ENCODE data around the gene DCP1A. TPM values are rescaled to one million over a fixed set of nuclear protein-coding genes. Genes with fewer than 3 reads are reported as not detected.

Gene DCP1A
- total RNA-seq, 1 donor from 2014 or later, result 25.0 TPM

DNA sequence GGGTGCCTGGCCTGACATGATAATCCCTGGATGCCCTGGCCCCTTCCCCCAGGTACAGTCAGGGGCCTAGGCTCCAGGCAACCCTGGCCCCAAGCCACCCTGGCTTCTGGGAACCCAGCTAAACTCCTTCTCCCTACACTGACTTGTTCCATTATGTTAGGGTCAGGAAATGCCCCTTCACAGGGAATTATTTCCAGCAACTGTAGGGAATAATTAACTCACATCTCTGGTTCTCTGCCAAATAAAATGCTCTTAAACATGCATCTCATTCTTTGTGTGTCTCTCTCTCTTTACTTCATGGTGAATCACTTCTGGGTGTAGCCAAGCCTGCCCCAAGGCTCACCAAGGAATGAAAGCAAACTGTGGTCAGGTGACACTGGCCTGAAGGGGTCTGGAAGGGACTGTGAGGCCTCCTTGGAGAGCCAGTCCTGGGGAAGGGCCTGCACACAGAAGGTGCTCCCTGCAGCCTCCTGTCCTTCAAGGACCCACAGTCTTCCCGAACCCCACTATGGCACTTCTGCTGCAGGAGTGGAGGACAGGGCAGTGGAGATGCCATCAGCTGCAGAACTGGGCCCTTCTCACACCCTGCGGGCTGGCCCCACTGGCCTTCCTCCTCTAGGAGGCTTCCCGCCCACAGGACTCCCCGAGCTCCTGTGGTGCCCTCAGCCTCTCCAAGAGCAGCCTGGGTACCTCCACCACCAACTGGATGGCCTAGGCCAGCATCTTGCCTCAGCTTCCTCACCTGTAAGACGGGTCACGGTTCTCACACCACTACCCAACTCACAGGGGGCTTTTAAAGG is 109.1 kb downstream of the DCP1A start:
- H3K27ac ChIP-seq (ENCODE audit: low read depth, low read length), result peak overlapping the region; percentile 93
- peaks cover 28% of the 10 kb centered on the region for H3K36me3 ChIP-seq (ENCODE audit: insufficient read depth, low read length)
- FAIRE-seq (peak; percentile 100), DNase-seq (ENCODE audit: low read depth) (peak; percentile 98)
- no peak overlapping the region for H2AFZ ChIP-seq (ENCODE audit: low read depth, low read length)
- H3K79me2 ChIP-seq (ENCODE audit: insufficient read depth, low read length), result peaks cover 79% of the 10 kb centered on the region
- H4K20me1 ChIP-seq (ENCODE audit: insufficient read depth, low read length), result peaks cover 42% of the 10 kb centered on the region
- peaks cover 40% of the 10 kb centered on the region for H3K4me1 Mint-ChIP-seq (ENCODE audit: low read depth, unreplicated experiment)
- peaks cover 49% of the 10 kb centered on the region for H3K4me1 ChIP-seq (ENCODE audit: insufficient read depth, low read length)
- H3K4me3 ChIP-seq (ENCODE audit: insufficient read depth, low read depth, low read length), result no peak overlapping the region
- H3K4me3 Mint-ChIP-seq (ENCODE audit: unreplicated experiment), result no peak overlapping the region
- H3K27me3 Mint-ChIP-seq (ENCODE audit: low read depth, unreplicated experiment), result no peaks in the 10 kb centered on the region
- H3K9me3 ChIP-seq (ENCODE audit: insufficient read depth, low read depth, low read length), result no peaks in the 10 kb centered on the region
- H3K9ac ChIP-seq (ENCODE audit: low read length), result peak overlapping the region; percentile 64
- peak overlapping the region; percentile 66 for H3K4me2 ChIP-seq (ENCODE audit: low read length)
- H3K27ac Mint-ChIP-seq (ENCODE audit: unreplicated experiment), result no peak overlapping the region
- no peak for TF ChIP-seq EZH2 (IDR thresholded peaks at IDR 0.05; ENCODE audit: insufficient read depth, low read length)
- TF ChIP-seq, protein P1, sequence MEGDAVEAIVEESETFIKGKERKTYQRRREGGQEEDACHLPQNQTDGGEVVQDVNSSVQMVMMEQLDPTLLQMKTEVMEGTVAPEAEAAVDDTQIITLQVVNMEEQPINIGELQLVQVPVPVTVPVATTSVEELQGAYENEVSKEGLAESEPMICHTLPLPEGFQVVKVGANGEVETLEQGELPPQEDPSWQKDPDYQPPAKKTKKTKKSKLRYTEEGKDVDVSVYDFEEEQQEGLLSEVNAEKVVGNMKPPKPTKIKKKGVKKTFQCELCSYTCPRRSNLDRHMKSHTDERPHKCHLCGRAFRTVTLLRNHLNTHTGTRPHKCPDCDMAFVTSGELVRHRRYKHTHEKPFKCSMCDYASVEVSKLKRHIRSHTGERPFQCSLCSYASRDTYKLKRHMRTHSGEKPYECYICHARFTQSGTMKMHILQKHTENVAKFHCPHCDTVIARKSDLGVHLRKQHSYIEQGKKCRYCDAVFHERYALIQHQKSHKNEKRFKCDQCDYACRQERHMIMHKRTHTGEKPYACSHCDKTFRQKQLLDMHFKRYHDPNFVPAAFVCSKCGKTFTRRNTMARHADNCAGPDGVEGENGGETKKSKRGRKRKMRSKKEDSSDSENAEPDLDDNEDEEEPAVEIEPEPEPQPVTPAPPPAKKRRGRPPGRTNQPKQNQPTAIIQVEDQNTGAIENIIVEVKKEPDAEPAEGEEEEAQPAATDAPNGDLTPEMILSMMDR (IDR thresholded peaks at IDR 0.05; ENCODE audit: insufficient read depth, low read depth, low read length), result no peak
- no peaks in the 10 kb centered on the region for H3K27me3 ChIP-seq (ENCODE audit: insufficient read depth, low read length)
- H3K9me3 Mint-ChIP-seq (ENCODE audit: unreplicated experiment), result no peaks in the 10 kb centered on the region
- H3K36me3 Mint-ChIP-seq (ENCODE audit: low read depth, unreplicated experiment), result peaks cover 16% of the 10 kb centered on the region

DNA sequence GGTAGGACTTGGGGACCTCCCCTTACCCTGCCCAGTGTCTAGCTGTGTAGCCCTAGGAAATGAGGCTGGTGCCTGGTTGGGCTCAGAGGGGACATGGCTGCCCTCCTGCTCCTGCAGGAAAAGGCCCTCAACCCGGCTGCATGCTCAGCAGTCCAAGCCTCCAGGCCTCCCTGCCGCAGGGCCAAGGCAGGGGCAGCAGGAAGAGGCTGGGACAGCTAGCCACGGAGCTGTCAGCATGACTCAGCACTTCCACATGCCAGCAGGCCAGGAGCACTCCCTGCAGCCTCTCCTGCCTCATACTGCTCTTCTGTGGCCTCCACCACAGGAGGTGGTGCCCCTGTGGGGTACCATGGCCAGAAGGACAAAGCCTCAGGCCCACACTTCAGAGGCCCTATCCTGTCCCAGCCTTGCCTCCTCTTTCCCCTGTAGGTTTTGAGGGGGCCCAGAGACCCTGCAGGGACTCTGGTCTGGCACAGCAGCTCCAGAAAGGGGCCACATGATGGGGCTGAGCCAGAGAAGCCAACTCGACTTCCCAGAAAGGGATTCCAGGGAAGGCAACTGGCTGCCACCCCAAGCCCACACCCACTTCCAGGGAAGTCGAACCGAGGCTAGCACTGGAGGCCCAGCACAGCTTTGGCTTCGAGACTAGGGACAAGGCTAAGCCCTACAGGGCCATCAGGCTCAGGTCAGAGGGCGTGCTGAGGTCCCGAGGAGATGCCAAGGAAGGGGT is 111.1 kb downstream of the DCP1A start:
- FAIRE-seq (peak; percentile 84), DNase-seq (ENCODE audit: low read depth) (peak; percentile 90)
- Histone ChIP-seq H3K9me3 (ENCODE audit: insufficient read depth, low read depth, low read length) (no peaks in the 10 kb centered on the region), H3K9ac (ENCODE audit: low read length) (peak overlapping the region; percentile 71), H3K4me1 (ENCODE audit: insufficient read depth, low read length) (peaks cover 46% of the 10 kb centered on the region), H3K79me2 (ENCODE audit: insufficient read depth, low read length) (peaks cover 77% of the 10 kb centered on the region), H3K4me2 (ENCODE audit: low read length) (peak overlapping the region; percentile 54), H3K36me3 (ENCODE audit: insufficient read depth, low read length) (peaks cover 34% of the 10 kb centered on the region), H2AFZ (ENCODE audit: low read depth, low read length) (peak overlapping the region; percentile 30), H3K27me3 (ENCODE audit: insufficient read depth, low read length) (no peaks in the 10 kb centered on the region), H3K27ac (ENCODE audit: low read depth, low read length) (peak overlapping the region; percentile 93), H4K20me1 (ENCODE audit: insufficient read depth, low read length) (peaks cover 40% of the 10 kb centered on the region), H3K4me3 (ENCODE audit: insufficient read depth, low read depth, low read length) (no peak overlapping the region)
- no peak for TF ChIP-seq EZH2 (IDR thresholded peaks at IDR 0.05; ENCODE audit: insufficient read depth, low read length)
- TF ChIP-seq, protein P1 (IDR thresholded peaks at IDR 0.05; ENCODE audit: insufficient read depth, low read depth, low read length), result no peak
- Mint-ChIP-seq H3K36me3 (ENCODE audit: low read depth, unreplicated experiment) (peaks cover 16% of the 10 kb centered on the region), H3K27ac (ENCODE audit: unreplicated experiment) (peak overlapping the region; percentile 77), H3K4me1 (ENCODE audit: low read depth, unreplicated experiment) (peaks cover 31% of the 10 kb centered on the region), H3K4me3 (ENCODE audit: unreplicated experiment) (no peak overlapping the region), H3K9me3 (ENCODE audit: unreplicated experiment) (no peaks in the 10 kb centered on the region), H3K27me3 (ENCODE audit: low read depth, unreplicated experiment) (no peaks in the 10 kb centered on the region)
